NCI-H82 treated with DMSO at 0.1 percent for 48 hours (cell line): ENCODE results near the gene ALPL.
"Not testable (repeated sequence)": the region's sequence is repeated elsewhere in the genome, so short reads cannot be mapped to it uniquely, and the experiment has no call there.

Experiments used
- DNase-seq: peaks from one replicate; lab custom pipeline; 2025; ENCODE audit not compliant: unreplicated experiment; lab: John Stamatoyannopoulos, UW

The ALPL gene

DNA sequence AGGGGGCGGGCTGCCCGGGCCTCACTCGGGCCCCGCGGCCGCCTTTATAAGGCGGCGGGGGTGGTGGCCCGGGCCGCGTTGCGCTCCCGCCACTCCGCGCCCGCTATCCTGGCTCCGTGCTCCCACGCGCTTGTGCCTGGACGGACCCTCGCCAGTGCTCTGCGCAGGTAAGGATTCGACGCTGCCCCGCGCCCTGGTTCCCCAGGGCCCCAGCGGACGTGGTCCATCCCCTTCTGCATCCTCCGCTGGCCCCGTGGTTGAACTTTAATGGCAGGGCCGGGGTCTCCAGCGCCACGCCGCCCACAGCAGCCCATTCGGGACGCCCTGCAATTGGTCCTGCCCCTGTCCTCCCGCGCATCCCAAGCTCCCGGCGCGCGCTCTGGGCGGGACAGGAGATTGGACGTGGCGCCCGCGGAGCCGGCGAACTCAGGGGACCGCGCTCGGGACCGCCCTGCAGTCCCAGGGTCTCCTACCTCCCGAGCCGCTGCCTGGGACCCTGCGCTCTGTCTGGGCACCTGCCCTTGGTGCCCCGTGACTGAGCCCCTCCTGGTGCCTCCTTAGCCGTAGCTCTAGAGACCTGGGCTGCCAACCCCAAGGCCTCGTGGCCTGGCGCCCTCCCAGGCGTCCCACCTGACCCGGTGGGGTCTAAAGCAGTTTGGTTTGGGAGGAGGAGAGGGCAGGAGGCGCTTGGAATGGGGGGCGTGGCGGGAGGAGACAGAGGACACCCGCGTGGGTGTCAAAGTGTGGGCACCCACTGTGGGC, at the start of gene ALPL:
Gene ALPL (plus strand): TSS at position 73 of the 762 bp plus-strand sequence. CDS start 44,659 bp downstream, outside the sequence.
- no peak for DNase-seq

DNA sequence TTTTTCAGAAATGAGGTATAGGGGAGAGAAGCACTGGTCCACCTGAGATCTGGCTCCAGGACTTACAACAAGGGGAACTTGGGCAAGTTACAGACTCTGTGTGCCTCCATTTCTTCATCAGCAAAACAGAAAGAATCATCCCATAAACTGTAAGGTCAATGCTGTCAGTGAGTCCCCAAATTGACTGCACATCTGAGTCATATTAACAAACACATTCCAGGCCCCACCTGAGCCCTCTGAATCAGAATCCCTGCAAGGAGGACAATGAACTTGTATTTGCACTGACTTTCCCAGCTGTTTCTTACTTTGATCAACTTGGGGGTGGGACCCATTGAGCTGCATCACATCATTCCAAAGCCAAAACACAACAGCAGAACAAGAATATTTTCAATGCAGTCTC, 44.1 kb upstream of the ALPL start:
- DNase-seq, result not testable (repeated sequence)

DNA sequence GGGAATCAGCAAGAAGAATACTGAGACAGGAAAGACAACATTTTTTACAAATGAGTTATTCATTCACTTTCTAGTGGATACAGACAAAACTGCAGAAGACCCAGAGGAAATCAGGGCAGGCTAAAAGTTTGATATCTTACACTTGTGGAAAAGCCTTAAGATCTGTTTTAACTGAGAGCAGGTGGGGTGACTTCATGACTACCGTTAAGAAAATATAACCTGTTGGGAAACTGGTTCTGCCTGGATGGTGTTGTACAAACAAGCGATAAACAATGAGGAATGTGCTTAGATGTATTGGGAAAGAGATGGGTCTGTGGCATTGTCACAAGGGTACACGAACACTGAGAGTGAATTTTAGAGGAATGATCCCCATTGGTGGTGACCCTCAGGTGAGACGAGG, 41.3 kb upstream of the ALPL start:
- DNase-seq, result not testable (repeated sequence)

DNA sequence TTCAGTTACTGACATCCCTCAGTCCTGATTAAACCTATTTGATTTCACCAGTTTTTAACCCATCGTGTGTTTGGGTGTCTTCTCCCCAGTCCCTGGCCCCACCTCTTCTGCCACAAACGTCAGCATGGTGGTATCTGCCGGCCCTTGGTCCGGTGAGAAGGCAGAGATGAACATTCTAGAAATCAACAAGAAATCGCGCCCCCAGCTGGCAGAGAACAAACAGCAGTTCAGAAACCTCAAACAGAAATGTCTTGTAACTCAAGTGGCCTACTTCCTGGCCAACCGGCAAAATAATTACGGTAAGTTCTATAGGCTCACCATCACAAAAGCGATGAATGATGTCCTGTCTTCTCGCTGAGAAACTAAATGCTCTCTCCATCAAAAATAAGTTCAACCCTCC, 40.6 kb upstream of the ALPL start:
- DNase-seq, result no peak

DNA sequence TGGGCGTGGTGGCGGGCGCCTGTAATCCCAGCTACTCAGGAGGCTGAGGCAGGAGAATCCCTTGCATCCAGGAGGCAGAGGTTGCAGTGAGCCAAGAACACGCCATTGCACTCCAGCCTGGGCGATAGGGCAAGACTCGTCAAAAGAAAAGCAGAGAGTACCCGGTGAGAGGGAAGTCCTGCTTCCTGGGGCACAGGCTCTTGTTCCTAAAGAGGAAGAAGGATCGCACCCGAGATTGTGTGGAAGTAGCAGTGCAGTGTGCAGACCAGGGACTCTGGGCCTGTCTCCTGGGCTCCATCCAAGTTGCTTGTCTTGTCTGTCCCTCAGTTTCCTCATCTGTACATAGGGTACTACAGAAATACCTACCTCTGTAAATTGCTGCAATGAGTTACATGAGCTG, 39.6 kb upstream of the ALPL start:
- DNase-seq, result no peak

DNA sequence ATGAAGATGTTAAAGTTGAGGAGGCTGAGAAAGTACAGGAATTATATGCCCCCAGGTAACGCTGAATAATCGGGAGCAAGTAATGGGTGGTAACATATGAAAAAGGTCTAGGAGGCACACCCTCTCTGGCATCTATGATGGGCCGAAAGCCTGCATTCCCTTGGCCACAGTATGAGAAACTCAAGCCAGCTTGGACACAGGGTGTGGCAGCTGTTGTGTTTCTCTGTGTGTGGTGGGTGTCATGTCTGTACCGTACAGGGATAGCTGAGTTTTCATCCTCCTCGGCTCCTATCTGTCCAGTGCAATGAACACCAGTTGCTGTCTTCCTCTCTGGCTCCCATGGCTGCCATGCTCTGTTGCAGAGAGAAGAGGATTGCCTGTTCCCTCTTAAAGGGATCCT, 36.4 kb upstream of the ALPL start:
- DNase-seq, result no peak

DNA sequence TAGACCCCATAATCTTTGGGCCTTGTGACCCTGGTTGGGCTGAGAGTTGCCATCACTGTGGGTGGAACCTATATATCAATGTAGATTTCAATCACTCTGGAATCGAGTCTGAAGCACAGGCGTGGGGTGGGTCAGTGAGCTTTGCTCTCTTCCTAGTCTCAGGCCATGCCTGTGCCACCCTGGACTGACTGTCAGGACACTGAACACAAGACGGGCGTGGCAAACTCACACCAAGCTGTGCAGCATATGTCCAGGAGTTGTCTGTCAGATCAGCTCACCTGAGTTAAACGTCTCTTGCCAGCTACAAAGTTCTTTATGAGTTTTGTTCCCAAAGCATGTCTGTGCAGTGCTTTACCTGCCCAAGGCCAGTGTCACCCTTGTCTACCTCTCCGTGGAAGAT, 30.9 kb upstream of the ALPL start:
- no peak for DNase-seq

DNA sequence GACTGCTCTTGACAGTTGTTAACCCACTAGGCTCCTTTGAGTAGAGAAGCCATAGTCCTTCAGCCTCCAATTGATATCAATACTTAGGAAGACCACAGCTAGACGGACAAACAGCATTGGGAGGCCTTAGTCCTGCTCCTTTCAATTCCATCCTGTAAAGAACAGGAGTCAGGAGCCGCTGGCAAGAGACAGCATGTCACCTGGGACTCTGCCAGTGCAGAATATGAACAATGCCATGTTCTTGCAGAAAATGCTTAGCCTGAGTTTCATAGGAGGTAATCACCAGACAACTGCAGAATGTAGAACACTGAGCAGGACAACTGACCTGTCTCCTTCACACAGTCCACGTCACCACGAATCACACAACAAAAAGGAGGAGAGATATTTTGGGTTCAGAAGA, 25.3 kb upstream of the ALPL start:
- DNase-seq, result not testable (repeated sequence)

DNA sequence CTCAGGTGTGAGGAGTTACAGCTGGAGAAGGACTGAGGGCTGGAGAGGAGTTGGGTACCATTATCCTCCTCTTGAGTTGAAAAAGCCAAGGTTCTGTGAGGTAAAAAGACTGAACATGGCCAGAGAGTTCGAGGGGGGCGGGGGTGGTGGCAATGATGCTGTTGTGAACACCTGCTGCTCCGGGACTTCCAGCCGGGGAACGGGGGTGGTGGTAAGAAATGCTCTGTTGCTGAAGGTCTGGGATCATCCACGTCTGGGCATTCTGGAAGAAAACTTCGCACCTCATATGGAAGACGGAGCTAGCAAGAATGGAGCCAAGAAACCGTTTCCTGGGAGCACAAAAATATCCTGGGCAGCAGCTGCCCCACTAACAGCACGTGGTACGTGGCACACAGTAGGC, 20.1 kb upstream of the ALPL start:
- DNase-seq, result no peak

DNA sequence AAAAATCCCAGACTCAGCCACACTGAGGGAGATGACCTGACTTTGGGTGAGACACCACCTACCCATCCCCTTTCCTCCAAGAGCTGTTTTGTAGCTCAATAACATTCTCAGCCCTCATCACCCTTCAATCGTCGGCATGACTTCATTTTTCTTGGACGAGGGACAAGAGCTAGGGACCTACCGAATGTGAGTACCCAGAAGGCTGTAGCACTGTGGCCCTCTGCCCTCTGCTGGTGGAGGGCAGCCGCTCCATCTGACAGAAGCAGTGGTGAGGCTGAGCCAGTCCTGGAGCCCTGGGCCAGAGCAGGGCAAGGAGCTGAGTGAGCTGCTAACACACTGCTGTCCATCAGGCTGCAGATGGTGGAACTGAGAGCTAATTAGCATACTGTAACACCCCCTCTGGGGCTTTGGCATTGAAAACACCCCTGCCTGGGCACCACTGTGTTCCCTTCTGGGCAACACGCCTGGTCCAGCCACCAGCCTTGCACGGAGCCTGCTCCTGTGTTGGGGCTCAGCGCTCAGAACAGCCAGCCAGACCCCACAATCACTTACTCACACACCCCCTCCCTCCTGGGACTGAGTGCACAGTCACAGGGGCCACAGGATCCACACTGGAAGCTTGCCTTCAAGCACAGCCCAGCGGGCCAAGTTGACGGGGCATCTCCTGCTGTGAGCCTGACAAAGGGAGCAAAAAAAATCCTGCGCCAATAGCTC, 18.3 kb upstream of the ALPL start:
- DNase-seq, result no peak

DNA sequence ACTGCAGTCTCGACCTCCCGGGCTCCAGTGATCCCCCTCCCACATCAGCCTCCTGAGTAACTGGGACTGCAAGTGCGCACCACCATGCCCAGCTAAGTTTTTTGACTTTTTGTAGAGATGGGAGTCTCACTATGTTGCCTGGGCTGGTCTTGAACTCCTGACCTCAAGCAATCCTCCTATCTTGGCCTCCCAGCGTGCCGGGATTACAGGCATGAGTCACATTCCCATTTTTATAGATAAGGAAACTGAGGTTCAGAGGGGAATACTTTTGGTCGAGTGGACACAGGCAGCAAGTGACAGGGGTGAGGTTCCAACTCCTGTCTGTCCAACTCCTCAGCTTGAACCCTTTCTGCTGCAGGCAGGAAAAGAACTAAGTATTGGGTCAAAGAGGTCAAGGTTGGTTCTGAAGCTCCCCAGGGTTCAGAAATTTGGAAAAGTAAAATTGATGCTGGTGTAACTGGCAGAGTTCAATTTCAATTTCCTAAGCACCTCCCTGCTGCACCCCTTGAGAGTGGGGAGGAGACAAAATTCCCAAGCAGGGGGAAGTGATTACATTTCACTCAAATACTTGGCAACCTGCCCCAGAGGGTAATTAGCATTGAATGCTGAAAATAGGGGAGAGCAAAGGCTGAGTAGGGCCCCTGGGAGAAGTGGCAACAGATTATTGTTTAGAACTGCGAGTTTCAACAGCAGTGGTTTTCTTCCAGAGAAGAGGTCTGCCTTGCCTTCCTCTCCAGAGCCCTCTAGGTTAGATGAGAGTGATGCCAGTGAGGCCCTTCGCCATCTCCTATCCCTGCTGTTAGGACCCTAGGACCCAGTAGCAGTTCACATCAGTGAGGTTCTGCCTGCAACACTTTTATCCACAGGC, 17.5 kb upstream of the ALPL start:
- peak; percentile 50 for DNase-seq

DNA sequence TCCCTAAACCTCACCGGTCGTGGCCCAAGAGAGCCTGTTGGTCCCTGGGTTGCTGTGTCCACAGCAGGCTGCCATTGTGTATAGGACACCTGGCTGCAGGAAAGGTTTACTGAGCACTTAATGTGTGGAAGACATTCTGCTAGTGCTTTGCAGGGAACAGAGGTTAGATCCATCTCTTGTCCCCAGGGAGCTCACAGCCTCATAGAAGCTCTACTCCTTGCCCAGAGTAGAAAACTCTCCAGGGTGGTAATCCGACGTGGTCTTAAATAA, 16.9 kb upstream of the ALPL start:
- DNase-seq, result peak; percentile 45

DNA sequence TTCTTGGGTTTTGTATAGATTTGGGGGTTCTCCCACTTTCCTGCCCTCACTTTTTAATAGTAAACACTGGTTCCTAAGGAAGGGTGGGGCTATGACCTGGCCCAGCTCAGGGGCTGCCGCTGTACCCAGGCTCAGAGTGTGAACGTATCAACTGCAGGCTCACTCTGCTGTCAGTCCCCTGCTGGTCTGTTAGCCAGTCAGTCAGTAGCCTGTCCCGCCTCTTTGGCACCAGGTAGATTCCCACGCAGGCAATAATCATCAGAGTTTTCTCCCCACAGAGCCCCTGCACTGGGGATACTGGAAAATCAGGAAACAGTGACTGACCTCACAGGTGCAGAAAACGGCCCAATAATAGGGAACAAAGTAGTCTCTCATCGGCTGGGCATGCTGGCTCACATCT, 15.0 kb upstream of the ALPL start:
- DNase-seq, result no peak

DNA sequence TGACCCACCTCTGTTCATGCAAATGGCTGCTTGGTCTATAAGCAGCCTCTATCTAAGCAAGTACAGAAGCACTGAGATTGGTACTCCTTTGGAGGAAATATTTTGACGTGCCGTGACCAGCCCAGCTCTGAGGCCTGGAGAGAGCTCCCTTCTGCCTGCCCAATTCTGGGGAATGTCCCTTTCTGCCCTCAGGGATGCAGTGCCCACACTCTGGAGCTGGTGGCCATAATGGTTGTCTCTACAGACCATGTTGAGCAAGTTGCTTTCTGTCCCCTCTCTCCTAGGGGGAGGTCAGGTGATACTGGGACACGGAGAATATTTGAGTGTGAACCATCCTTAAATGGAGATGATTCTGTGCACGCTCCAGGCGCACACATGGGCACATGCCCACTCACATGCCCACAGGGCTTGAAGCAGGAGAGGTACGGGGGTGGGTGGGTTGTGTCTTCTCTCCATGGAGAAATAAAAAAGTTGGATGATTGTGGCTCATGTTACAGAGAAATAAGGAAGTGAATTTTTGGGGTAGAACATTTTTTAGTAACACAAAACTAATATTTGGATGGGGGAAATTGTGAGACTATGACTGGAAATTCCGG, 13.9 kb upstream of the ALPL start:
- DNase-seq, result no peak

DNA sequence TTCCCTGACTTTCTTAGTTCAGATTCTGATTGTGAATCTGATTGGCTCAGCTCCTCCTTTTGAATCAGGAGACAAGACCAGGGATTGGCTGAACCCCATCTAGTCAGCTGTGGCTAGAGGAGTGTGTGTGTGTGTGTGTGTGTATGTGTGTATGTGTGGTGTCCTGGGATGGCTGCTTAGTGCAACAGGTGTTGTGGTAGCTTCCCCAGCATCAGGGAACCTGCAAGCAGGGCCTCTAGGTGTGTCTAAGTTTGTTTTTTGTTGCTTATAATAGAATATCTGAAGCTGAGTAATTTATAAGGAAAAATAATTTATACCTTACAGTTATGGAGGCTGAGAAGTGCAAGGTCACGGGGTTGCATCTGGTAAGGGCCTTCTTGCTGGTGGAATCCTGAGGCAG, 13.2 kb upstream of the ALPL start:
- no peak for DNase-seq

DNA sequence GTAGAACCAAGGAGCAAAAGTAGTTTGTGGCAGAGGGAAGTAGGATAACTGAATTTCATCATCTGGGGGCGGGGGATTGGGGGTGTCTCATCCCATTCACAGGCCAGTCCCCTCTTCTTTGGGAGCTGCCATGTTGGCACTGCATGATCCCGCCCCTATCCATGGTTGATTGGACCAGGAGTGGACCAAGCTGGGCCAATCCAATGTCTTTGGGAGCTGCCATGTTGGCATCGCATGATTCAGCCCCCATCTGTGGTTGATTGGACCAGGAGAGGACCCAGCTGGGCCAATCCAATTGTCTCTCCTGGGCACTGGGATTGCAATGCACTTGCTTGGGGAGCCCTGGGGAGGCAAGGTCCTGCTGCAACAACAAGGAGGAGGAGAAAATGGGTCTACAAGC, 12.3 kb upstream of the ALPL start:
- DNase-seq, result no peak

DNA sequence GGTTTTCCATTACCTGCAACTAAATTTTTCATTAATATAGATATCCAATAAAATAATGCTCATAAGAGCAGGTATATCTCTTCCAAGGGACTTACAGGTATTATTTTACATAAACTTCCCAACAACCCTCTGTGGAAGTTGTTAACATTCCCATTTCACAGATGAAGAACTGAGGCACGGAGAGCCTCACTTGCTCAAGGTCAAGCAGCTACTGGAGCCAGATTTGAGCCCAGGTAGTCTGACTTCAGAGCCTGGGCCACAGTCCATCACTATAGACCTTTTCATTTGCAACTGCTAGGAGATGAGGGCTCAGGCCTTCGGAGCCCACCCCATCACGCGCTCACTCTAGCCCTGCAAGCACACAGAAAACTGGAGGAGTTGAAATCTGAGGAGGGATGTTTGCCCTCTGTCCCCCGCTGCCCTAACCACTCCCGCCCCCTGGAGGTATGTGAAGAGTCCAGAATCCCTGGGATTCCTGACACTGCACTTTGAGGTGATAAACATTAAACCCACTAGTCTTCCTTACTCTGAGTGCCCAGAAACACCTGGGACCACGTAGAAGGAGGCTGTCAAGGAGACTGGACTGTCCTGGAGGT, 11.7 kb upstream of the ALPL start:
- DNase-seq, result no peak

DNA sequence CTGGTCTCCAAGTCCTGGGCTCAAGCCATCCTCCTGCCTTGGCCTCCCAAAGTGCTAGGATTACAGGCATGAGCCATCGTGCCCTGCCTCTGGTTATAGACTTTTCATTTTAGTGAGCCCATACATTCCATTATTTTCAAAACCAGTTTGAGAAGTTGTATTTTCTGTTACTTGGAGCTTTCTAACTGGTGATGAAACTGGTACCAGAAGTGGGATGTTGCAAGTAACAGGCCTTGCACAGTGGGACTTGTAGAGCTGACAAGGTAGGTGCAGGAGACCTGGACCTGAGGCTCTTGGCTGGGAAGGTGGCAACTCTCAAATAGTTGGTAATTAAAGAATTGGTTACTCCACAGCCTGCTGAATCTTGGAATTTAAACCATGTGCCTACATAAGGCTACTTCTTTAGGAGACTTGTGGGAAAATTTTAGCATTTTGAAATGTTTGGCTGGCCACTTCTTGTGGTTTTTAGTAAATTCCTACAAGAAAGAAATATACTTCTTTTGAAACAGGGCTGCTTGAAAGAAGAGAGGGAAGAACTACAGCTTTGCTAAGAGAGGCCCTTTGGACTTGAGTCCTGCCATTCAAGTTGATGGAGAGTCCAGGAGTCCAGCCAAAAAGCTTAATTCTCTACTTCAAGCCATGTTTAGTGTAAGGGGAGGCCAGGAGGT, 9.8 kb upstream of the ALPL start:
- no peak for DNase-seq

DNA sequence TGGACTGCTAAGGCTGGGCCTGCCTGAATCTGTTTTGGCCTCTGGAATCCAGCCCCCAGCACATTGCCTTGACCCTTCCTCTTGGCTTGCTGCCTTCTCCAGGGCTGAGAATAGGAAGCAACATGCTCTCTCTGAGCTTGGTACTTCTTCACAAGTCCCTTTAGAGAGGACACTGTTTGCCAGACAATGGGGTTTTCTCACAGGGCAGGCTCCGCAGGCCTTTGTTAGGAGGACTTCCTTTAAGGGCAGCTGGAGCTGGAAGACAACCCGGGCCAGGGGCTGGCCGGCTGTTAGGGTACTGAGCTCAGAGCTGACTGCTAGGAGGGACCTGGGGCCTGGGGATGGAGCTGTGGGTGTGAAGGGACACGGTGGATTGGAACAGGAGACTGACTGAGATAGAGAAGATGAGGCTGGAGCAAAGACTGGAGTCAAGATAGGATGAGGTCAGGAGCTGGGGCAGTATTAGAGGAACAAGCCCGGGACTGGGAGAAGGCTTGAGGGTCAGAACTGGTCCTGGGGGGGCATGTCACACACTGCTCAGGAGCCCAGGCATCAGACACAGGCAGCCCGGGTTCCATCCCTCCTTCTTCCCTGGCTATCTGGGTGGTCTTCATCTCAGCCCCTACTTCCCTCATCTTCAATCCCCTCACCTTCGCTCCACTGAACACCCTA, 5.4 kb upstream of the ALPL start:
- DNase-seq, result no peak

DNA sequence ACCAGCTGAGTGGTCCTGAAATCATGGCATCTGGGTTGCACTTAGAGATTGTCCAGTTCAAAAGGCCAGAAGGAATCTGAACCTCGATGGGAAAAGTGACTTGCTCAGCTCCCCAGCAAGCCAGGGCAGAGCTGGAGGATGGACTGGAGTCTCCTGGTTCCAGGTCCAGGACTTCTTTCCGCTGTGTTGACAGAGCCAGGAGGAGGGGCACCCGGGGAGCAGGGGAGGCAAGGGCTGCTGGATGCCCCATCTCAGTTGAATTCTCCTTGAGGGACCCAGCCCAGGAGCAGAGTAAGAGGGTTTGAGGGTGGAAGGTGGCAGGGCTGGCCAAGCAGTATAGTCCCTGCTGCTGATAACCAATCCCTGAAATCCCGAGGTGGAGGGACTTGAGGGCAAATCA, 2.4 kb upstream of the ALPL start:
- DNase-seq, result no peak
